ENCODE data around the gene CYP4F3.
"Not testable (repeated sequence)": the region's sequence is repeated elsewhere in the genome, so short reads cannot be mapped to it uniquely, and the experiment has no call there.

CYP4F3 gene

DNA sequence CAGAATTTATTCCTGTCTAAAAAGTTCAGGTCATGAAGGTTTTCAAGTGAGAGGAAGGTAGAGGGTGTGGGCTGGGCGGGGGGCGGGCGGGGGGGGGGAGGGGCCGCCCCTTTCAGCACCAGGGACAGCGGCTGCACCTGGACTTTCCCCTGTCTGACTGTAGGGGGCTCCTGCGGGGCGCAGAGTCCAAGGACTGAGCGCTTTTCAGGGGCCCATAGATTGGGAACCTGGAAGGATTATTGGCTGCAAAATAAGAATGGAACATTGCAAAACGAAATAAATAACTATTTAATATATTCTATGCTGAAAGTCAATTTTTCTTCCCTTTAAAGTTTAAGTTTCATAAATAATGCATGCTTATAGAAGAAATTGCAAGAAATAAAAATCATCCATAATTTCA is 8.9 kb upstream of the CYP4F3 start:
- DNase-seq, result peak in 1 of 3 donors; percentile 33

DNA sequence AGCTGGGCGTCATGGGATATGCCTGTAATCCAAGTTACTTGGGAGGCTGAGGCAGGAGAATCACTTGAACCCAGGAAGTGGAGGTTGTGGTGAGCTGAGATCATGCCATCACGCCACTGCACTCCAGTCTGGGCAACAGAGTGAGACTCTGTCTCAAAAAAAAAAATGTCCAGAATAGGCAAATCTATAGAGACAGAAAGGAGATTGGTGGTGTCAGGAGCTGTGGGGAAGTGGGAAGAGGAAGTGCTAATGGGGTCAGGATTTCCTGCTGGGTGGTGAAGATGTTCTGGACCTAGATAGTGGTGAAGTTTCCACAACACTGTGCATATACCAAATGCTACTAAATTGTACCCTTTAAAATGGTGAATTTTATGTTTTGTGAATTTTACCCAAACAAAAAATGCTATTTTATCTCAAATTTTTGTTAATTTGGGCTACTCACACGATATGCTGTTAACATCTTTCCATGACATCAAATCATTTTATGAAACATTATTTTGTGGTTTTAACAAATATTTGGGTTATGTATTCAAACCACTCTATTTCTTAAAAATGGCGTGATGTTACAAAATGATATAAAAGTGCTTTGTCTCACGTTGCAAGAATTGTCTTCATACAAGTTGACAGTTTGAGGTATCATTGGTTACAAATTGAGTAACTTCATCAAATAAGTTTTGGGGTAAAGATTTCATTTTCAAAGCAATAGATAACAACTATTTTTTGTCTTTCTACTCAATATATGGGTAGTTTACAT is 7.4 kb upstream of the CYP4F3 start:
- DNase-seq, result peak; percentile 62 to 64 (median 62)

DNA sequence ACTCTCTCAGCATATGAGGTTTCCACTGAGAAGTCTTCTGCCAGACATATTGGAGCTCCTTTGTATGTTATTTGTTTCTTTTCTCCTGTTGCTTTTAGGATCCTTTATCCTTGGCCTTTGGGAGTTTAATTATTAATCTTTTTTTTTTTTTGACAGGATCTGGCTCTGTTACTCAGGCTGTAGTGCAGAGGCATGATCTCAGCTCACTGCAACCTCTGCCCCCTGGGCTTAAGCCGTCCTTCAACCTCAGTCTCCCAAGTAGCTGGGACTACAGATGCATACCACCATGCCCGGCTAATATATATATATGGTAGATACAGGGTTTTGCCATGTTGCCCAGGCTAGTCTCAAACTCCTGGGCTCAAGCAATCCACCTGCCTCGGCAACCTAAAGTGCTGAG is 6.6 kb upstream of the CYP4F3 start:
- no peak for DNase-seq

DNA sequence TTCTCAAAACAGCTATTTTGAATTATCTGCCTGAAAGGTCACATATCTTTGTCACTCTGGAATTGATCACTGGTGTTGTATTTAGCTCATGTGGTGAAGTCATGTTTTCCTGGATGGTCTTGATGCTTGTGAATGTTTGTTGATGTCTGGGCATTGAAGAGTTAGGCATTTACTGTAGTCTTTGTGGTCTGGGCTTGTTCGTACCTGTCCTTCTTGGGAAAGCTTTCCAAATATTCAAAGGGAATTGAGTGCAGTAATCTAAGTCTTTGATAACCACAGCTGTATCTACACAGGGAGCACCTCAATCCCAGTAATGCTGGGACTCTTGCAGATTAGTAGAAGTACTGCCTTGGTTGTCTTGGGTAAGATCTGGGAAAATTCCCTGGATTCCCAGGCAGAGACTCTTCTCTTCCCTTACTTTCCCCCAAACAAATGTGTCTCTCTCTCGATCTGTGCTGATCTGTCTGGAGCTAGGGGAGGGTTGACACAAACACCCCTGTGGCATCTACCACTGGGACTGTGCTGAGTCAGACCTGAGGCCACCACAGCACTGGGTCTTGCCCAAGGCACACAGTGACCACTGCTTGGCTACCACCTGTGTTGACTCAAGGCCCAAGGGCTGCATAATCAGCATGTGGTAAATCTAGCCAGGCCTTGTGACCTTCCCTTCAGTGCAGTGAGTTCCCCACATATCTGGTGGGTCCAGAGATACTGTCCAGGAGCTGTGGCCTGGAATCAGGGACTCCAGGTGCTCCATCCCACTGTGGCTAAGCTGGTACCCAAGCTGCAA is 5.5 kb upstream of the CYP4F3 start:
- DNase-seq, result peak in 1 of 3 donors; percentile 13

DNA sequence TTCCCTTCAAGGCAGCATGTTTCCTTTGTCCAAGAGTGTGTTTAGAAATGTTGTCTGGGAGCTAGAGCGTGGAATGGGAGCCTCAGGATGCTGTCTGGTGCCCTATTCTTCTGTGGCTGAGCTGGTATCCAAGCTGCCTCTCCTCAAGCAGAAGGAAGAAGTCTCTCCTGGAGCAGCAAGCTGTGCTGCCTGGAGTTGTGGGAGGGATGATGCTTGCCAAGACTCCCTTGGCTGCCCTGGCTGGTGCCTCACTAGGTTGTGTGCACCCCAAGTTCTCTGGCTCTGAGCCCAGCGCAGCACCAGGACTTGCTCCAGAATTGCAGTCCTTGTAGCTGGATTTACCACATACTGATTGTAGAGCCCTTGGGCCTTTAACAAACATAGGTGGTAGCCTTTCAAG is 4.7 kb upstream of the CYP4F3 start:
- no peak for DNase-seq

DNA sequence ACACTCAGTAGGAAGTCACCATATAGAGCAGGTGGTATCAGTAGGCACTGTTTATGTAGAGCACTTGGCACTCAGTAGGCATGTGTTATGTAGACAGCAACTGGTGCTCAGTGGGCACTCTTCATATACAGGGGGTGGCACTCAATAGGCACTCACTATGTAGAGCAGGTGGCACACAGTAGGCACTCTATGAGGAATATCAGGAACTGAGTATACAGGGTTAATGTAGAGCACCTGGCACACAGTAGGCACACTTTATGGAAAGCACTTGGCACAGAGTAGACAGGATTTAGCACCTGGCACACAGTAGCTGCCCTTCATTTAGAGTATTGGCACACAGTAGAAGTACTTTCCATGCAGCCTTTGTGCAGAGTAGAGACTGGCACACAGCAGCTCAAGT is 1.1 kb upstream of the CYP4F3 start:
- DNase-seq, result no peak

DNA sequence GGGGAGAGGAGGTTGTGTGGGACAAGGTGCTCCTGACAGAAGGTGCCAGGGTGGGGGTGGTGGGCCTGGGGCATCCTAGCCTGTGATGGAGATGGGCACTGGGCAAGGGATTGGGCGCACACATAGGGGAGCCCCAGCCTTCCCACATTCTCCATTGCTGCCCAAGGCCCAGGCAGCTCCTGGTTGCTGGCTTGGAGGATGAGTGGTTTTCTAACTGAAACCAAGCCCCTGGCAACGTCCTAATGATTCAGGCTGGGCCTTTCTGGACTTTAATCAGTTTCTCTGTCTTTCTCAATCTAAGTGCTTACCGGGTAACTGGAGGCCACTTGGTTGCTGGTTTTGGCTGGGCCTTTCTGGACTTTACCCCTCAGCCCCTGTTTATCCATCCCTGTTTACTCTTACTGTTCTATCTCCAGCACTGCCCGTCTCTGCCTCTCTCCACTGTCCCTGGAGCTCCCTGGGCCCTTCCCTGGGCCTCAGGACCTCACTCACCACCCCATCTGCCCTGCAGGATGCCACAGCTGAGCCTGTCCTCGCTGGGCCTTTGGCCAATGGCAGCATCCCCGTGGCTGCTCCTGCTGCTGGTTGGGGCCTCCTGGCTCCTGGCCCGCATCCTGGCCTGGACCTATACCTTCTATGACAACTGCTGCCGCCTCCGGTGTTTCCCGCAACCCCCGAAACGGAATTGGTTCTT is 354 bp downstream of the CYP4F3 start:
- DNase-seq, result peak in 2 of 3 donors; percentile 10 to 16

DNA sequence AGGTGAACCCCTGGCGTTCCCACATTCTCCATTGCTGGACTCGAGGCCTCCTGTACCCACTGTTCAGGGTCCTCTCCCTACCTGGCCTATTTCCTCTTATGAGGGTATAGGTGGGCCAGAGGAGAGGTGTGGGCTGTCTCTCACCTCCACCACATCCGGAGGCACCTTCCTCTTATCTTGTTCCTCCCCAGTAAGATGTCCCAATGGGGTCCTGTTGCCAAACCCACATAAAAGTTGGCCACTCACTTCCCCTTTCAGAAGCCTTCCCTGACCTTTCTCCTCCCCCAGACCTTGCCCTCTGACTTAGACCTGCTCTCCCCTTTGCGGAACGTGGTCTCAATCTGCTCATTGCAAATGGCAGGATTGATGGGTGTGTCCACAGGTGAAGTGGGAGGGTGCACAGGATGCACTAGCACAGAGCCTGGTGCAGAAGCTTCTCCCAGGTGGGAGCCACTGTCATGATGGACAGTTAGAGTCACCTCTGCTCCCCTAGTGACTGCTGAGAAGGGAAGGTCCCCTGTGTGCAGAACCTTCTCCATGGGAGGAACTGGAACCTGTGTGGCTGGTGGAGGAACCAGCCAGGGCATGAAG is 1.3 kb downstream of the CYP4F3 start:
- peak; percentile 28 to 32 (median 30) for DNase-seq

DNA sequence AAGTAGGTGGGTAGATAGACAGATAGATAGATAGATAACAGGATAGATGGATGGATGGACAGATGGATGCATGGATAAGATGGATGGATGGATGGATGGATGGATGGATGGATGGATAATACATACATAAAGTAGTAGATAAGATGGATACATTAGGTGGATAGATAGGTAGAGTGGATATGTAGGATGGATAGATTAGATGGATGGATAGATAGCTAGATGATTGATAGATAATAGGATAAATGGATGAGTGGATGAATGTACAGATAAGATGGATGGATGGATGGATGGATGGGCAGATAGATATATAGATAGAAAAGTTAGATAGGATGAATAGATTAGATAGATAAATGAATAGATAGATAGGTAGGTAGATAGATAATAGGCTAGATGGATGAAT is 2.1 kb downstream of the CYP4F3 start:
- DNase-seq, result no peak

DNA sequence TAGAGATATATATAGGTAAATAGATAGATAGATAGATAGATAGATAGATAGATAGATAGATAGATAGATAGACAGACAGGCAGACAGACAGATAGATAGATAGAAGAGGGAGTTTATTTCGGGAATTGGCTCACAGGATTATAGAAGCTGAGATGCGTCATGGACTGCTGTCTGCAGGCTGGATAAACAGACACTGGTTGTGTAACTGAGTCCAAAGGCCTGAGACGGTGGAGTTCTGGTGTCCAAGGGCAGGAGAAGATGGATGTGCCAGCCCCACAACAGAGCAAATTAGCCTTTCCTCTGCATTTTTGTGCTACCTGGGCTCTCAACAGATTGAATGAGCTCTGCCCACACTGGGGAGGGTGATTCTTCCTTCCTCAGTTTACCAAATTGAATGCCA is 2.7 kb downstream of the CYP4F3 start:
- no peak for DNase-seq

DNA sequence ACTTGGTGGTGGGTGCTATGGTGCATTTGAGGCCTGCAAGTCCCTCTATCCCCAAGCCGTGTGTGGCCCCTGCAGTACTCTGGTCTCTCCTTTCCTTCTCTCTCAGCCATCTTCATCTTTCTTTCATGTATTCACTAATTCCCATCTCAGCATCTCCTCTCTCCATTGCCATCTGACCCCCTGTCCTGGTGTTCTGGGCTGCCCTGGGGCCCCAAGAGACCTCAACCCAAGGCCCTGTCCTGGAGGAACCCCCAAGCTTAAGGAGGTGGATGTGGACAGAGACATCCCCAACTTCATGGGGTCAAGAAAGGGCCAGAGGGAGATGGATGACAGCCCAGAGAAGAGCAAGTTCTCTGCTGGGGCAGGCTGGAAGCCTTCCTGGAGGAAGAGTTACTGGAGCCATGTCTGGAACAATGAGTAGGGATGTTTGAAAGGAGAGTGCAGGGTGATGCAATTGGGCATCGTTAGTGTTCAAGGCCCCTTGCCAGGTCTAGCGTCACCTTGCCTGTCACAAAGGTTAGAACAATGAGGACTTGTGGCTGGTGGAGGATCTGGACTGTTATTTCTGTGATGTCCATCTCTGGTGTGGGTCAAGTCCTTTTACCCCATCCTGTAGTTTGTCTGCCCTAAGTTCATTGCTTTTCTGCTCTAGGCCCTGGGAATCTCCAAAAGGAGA is 3.5 kb downstream of the CYP4F3 start:
- DNase-seq, result no peak

DNA sequence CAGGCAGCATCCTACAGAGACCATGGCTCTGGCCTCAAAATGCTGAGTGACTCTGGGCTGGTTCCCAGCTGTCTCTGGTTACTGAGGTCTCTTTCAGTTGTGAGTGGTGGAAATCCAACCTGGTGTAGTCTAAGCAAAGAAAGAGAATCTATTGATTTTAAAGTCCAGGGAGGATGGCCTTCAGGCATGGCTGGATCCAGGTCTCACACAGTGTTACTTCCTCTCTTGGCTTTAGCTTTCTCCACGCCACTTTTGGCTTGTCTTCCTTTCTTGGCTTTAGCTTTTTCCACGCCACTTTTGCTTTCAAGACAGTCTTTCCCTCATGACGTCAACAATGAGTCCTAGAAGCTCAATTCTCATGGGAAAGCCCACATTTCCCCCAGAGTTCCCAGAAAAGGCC is 4.1 kb downstream of the CYP4F3 start:
- DNase-seq, result peak in 1 of 3 donors; percentile 20

DNA sequence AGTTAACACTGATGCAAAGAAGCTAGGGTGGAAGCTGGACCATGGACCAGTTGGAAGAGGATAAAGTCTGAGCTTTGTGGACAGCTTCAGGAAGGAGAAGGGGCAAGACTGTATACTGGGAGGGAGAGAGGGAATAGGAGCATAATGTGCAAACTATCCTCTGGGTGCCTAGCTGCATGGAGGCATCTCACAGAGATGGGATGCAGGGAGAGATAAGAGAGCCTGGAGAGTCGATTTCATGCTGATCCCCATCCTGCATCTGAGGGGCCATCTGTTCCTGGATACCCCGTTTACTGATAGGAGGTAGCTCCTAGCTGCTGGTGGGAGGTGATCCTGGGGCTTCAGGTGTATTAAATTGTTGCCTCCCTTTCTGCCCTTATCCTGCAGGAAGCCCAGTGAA is 8.8 kb downstream of the CYP4F3 start:
- no peak for DNase-seq

DNA sequence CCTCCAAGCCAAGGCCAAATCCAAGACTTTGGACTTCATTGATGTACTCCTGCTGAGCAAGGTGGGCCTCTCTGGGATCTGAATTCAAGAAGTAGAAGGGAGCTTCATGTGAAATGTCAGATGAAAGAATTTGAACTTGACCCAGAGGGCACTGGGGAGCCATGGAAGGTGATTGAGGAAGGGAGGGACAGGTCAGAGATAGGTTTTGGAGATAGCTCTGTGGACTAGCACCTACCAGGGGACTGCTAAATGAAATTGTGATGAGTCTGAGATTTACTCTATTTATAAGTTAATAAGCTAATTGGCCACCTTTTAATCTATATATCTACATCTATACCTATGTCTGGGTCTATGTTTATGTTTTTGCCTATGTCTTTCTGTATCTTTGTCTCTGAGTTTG is 9.4 kb downstream of the CYP4F3 start:
- DNase-seq, result not testable (repeated sequence)

DNA sequence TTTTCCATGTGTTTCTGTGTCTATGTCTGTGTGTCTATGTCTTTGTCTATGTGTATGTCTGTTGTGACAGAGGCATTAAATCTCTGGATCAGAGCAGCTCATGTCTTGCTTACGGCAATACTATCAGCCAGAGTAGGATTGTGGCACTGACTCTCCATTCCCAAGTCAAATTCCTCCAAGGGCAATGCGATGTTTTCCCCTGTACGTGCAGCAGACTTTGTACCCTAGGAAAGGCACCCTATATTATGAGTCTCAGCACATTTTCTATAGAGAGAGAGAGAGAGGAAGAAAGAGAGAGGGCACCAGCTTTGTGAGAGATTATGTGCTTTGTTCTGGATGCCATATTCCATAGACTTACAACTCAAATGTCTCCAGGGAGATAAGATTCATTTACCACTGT is 11.1 kb downstream of the CYP4F3 start:
- DNase-seq, result no peak

DNA sequence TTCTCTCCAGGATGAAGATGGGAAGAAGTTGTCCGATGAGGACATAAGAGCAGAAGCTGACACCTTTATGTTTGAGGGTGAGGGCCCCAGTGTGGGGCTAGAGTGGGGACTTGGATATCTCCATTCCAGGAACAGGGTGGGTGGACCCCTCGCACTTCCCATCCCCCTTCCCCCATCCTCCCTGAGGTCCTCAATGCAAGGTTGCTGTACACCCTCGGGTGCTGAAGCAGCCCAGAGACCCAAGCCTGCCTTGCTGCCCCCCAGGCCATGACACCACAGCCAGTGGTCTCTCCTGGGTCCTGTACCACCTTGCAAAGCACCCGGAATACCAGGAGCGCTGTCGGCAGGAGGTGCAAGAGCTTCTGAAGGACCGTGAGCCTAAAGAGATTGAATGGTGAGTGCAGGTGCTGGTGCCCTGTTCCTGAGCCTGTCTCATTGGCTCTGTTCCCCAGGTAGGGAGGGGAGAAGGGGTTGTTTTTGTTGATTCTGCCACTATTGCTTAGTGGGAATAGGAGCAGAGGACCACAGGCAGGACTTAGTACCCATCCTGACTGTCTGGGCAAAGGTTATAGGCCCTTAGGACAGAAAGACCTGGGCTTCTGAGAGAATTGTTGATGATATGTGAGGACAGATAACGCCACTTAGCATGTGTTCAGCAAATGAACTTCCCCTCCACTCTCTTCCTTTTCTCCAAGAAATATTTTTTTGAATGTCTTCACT is 12.0 kb downstream of the CYP4F3 start:
- DNase-seq, result no peak

DNA sequence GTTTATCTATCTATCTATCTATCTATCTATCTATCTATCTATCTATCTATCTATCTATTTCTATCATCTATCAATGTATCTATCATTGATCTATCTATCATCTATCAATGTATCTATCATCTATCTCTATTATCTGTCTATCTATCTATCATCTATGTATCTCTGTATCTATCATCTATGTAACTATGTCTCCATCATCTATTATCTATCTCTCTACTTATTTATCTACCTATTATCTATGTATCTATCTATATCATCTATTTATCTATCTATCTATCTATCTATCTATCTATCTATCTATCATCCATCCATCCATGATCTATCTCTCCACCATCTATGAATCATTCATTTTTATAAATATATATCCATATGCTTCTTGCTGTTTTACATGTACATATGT is 15.8 kb downstream of the CYP4F3 start:
- DNase-seq, result no peak

DNA sequence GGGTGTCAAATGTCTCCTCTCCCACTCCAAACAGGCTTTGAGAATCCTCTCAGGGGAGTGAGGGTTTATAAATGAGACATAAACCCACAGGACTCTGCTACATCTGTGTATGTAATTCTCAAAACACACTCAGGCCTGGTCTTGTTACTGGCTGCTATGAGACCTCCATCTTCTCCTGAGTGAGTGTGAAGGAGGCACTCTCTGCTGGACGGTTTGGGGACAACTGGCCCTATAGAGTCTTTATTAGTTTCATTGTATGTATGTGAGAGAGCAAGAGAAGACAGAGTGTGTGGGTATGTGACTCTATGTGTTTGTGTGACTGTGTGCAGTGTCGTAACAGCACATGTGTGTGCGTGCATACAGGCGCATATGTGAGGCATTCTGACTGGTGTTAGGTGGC is 22.6 kb downstream of the CYP4F3 start:
- DNase-seq, result no peak

DNA sequence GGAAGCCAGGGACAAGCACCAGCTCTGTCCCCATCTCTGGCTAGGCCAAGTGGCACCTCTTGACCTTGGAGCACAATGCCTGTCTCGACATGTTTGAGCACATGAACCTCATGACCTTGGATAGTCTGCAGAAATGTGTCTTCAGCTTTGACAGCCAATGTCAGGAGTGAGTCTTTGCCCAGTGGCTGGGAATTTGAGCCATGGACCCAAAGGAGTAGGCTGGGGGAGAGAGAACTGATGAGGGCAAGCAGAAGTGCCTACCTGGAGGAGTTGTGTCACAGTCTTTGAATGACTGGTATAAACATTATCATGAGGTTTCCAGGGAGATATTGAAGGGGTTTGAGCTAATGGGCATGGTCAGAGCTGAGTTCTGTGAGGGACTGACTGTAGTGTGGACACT is 25.5 kb downstream of the CYP4F3 start:
- no peak for DNase-seq

DNA sequence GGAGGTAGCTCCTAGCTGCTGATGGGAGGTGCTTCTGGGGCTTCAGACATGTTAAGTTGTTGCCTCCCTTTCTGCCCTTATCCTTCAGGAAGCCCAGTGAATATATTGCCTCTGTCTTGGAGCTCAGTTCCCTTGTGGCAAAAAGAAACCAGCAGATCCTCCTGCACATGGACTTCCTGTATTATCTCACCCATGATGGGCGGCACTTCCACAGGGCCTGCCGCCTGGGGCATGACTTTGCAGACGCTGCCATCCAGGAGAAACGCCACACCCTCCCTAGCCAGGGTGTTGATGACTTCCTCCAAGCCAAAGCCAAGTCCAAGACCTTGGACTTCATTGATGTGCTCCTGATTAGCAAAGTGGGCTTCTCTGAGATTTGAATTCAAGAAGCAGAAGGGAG is 26.2 kb downstream of the CYP4F3 start:
- DNase-seq, result peak; percentile 58 to 68 (median 66)

DNA sequence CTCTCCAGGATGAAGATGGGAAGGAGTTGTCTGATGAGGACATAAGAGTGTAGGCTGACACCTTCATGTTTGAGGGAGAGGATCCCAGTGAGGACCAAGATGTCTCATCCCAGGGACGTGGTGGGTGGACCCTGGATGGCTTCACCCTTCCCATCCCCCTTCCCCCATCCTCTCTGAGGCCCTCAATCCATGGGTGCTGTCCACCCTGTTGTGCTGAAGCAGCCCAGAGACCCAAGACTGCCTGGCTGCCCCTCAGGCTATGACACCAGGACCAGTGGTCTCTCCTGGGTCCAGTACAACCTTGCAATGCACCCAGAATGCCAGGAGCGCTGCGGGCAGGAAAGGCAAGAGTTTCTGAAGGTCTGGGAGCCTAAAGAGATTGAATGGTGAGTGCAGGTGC is 28.7 kb downstream of the CYP4F3 start:
- no peak for DNase-seq

DNA sequence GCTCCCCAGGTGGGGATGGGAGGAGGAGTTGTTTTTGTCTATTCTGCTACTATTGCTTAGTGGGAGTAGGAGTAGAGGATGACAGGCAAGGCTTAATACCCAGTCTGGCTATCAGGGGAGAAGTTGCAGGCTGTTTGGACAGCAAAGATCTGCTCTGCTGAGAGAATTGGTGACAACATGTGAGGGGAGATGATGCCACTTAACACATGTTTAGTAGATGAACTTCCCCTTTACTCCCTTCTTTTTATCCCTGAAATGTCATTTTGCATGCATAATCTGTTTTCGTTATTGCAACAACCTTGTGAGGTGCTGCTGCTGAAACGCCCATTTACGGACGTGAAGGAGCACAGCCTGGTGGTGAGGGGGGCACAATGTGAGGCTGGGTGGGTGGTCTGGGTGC is 29.2 kb downstream of the CYP4F3 start:
- peak in 2 of 3 donors; percentile 17 to 43 for DNase-seq
